GM23248 (cell line): ENCODE measurements around the gene MPHOSPH6.

ENCODE experiments used
- EZH2 ChIP-seq: fragments of 200-600 bp; sonication (generic); IDR thresholded peaks from 2 replicates; pipeline ENCODE4 v1.6.1; 2018; ENCODE audit warnings: antibody characterized with exemption, mild to moderate bottlenecking; ENCODE audit not compliant: insufficient read depth, poor library complexity, severe bottlenecking
- EZH2phosphoT487 ChIP-seq: fragments of 200-600 bp; sonication (generic); IDR thresholded peaks from 2 replicates; pipeline ENCODE4 v1.6.1; 2018; ENCODE audit warnings: antibody characterized with exemption, moderate library complexity, mild to moderate bottlenecking, low read depth; ENCODE audit not compliant: insufficient read depth

DNA sequence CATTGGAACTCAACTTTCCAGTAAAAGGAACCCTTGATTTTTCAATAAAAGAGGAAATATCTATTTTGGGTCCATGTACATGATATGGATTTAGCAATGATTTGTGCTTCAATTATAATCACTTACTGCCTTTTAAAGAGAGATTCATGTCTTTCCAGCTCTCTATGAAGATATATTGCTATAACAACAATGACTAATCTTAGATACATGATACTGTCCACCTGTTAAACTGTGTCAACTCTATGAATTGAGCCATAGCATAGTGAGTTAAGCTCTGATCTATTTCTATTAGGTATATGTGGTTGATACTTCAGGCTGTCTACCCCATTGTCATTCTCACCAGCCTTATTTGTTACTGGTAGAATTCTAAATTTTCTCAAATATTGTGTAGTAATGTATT, 15.0 kb upstream of the MPHOSPH6 start:
- TF ChIP-seq EZH2 (no peak), EZH2phosphoT487 (no peak)
